Activated T-cell treated with anti-CD3 and anti-CD28 coated beads, Interleukin-2, amount 50 U/mL, for 1 hour (primary cell): Measurements from ENCODE around the gene KLHL1.

Experiments
- DNase-seq: peaks from one replicate; pipeline ENCODE4 v3.0.0-alpha.2; 2020

KLHL1 gene

DNA sequence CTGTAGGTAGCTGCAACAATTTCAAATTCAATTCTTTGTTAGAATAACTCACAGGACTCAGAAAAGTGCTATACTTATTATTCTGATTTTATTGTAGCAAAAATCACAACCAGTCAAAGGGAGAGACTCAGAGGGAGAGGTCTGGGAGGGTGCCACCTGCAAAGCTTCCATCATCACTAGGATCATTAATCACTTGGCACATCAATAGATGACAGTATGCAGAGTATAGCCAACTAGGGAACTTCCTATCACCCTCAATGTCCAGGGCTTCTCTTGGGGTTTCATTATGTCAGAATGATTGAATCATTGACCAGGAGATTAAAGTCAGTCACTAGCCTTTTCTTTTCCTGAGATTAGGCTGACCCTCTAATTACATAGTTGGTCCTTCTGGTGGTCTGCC, 432.0 kb downstream of the KLHL1 start:
- no peak for DNase-seq

- DNase-seq, result no peak
Observed at GRCh38 chr13:69660155-69660554, 448.1 kb downstream of the KLHL1 start.

- no peak for DNase-seq
Observed at GRCh38 chr13:69657676-69658075, 450.6 kb downstream of the KLHL1 start.

DNA sequence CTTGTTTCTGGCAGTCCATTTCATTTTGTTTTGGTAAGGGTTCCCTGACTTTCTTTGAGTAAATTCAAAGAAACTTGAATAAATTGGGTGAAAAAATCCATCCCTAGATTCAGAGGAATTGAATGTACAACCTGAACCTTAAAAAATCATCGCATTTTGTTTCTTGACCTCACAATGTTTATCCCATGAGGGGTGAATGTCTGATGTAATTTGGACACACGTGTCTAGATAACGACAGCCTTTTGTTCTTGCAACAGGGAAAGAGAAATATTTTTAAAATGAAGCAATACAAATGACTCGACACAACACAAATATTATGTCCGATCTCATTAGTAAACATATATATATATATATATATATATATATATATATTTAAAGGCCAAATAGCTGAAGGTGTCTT, 453.9 kb downstream of the KLHL1 start:
- DNase-seq, result no peak
